ENCODE data around the gene RASSF6.
"Not testable (repeated sequence)": the region's sequence is repeated elsewhere in the genome, so short reads cannot be mapped to it uniquely, and the experiment has no call there.

Gene RASSF6

GRCh38 chr4:73612032-73612431 is 8.2 kb downstream of the RASSF6 start:
- no peak for DNase-seq (ENCODE audit: low spot score)

GRCh38 chr4:73609706-73610105 is 10.5 kb downstream of the RASSF6 start:
- DNase-seq (ENCODE audit: low spot score): peak; percentile 39

GRCh38 chr4:73608689-73609594 is 11.3 kb downstream of the RASSF6 start:
- DNase-seq (ENCODE audit: low spot score): peak; percentile 61

GRCh38 chr4:73607375-73608033 is 12.7 kb downstream of the RASSF6 start:
- no peak for DNase-seq (ENCODE audit: low spot score)

- DNase-seq (ENCODE audit: low spot score): no peak
These were observed 13.7 kb downstream of the RASSF6 start for GRCh38 chr4:73606465-73606974.

GRCh38 chr4:73603854-73604584 is 16.2 kb downstream of the RASSF6 start:
- no peak for DNase-seq (ENCODE audit: low spot score)

GRCh38 chr4:73603271-73603710 is 16.9 kb downstream of the RASSF6 start:
- DNase-seq (ENCODE audit: low spot score): peak; percentile 80

- DNase-seq (ENCODE audit: low spot score): no peak
These were observed 19.3 kb downstream of the RASSF6 start for GRCh38 chr4:73600954-73601353.

- DNase-seq (ENCODE audit: low spot score): peak; percentile 78
These were observed 21.1 kb downstream of the RASSF6 start for GRCh38 chr4:73599182-73599581.

- no peak for DNase-seq (ENCODE audit: low spot score)
These were observed 22.6 kb downstream of the RASSF6 start for GRCh38 chr4:73597594-73597993.

- not testable (repeated sequence) for DNase-seq (ENCODE audit: low spot score)
These were observed 23.1 kb downstream of the RASSF6 start for GRCh38 chr4:73597183-73597582.

GRCh38 chr4:73596001-73596400 is 24.2 kb downstream of the RASSF6 start:
- no peak for DNase-seq (ENCODE audit: low spot score)

- DNase-seq (ENCODE audit: low spot score): no peak
These were observed 26.5 kb downstream of the RASSF6 start for GRCh38 chr4:73593631-73594241.

GRCh38 chr4:73589887-73590801 is 30.1 kb downstream of the RASSF6 start:
- DNase-seq (ENCODE audit: low spot score): no peak

GRCh38 chr4:73589261-73589847 is 30.9 kb downstream of the RASSF6 start:
- DNase-seq (ENCODE audit: low spot score): no peak

GRCh38 chr4:73588613-73589012 is 31.6 kb downstream of the RASSF6 start:
- no peak for DNase-seq (ENCODE audit: low spot score)

GRCh38 chr4:73586666-73587065 is 33.6 kb downstream of the RASSF6 start:
- DNase-seq (ENCODE audit: low spot score): no peak

- DNase-seq (ENCODE audit: low spot score): no peak
These were observed 34.2 kb downstream of the RASSF6 start for GRCh38 chr4:73586040-73586439.

GRCh38 chr4:73585345-73585744 is 34.9 kb downstream of the RASSF6 start:
- no peak for DNase-seq (ENCODE audit: low spot score)

- DNase-seq (ENCODE audit: low spot score): peak; percentile 50
These were observed 36.6 kb downstream of the RASSF6 start for GRCh38 chr4:73583666-73584065.

Measured in kidney tubule cell (primary cell).